GM18517 (cell line): ENCODE results near the gene TFAP2E.

Source experiments
- ATAC-seq: cut with Tn5 transposase; IDR thresholded peaks from one replicate; pipeline ENCODE4 v1.9.1; 2021; ENCODE audit warnings: mild to moderate bottlenecking, moderate library complexity; ENCODE audit not compliant: unreplicated experiment

Gene TFAP2E

GRCh38 chr1:35640380-35641232, 67.5 kb downstream of the TFAP2E start:
- no peak for ATAC-seq

DNA sequence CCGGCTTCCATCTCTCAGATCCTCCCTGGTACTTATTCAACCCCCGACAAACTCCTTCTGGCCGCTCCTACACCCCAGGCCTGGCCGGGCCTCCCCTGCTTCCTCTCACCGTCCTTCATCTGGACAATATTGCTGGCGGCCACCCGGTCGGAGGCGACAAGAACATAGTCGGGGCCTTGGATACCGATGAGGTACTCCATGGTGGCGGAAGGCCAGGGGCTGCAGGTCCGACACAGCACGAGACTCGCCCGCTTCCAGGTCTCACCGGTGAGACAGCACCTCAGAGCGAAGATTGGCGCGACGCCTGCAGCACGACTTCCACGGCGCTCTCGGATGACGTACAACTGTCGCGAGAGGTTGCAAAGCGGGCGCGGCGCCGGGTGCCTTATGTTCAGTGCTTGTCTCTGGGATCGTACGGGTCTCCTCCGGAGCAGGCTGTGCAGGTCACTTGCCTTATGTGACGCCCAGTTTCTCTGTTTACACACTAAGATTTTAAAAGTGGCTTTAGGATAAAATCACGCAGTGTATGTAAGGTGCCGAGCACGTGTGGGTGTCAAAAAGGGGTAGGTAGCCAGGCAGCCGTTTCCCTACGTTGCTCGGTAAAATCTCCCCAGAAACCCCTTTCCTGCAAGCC, 68.2 kb downstream of the TFAP2E start, which contains the start of gene PSMB2:
Gene PSMB2, minus strand, starts transcription at position 294 of the 634 bp plus-strand sequence. Its CDS starts 94 bp downstream, at position 200.
- peak; percentile 81 for ATAC-seq

- no peak for ATAC-seq
Measured at GRCh38 chr1:35642471-35642955, 69.4 kb downstream of the TFAP2E start.

DNA sequence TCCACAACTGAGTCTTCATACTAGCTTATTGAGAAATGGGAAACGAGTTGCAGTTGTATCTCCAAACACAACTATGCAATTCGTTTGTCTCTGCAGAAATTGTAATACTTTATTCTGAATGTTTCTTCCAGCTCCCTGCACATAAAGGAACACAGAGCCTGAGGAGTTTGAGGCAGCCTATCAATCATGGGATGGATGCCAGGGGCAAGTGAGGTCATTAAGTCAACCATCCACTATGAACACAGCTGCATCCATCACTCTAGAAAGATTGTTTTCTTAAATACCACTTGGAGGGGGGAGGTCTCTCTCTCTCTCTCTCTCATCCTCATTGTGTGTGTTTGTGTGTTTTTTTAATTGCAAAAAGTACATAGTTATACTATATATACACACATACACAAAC, 71.1 kb downstream of the TFAP2E start:
- ATAC-seq: no peak
